Measurements from ENCODE around the gene NNMT.

The NNMT gene

GRCh38 chr11:114343493-114343892, 47.3 kb downstream of the NNMT start:
- no peak for DNase-seq (ENCODE audit: low read depth in 1 of 2, low spot score in 1 of 2)

GRCh38 chr11:114344494-114344893, 48.3 kb downstream of the NNMT start:
- no peak for DNase-seq (ENCODE audit: low read depth in 1 of 2, low spot score in 1 of 2)

GRCh38 chr11:114345575-114346222, 49.5 kb downstream of the NNMT start:
- DNase-seq (ENCODE audit: low read depth in 1 of 2, low spot score in 1 of 2) = no peak

- no peak for DNase-seq (ENCODE audit: low read depth in 1 of 2, low spot score in 1 of 2)
These were observed 50.5 kb downstream of the NNMT start for GRCh38 chr11:114346709-114347141.

- DNase-seq (ENCODE audit: low read depth in 1 of 2, low spot score in 1 of 2) = no peak
These were observed 52.3 kb downstream of the NNMT start for GRCh38 chr11:114348200-114349191.

GRCh38 chr11:114350022-114350421, 53.8 kb downstream of the NNMT start:
- no peak for DNase-seq (ENCODE audit: low read depth in 1 of 2, low spot score in 1 of 2)

- DNase-seq (ENCODE audit: low read depth in 1 of 2, low spot score in 1 of 2) = no peak
These were observed 57.2 kb downstream of the NNMT start for GRCh38 chr11:114353443-114353842.

- no peak for DNase-seq (ENCODE audit: low read depth in 1 of 2, low spot score in 1 of 2)
These were observed 57.9 kb downstream of the NNMT start for GRCh38 chr11:114354076-114354475.

- no peak for DNase-seq (ENCODE audit: low read depth in 1 of 2, low spot score in 1 of 2)
These were observed 62.5 kb downstream of the NNMT start for GRCh38 chr11:114358716-114359115.

- no peak for DNase-seq (ENCODE audit: low read depth in 1 of 2, low spot score in 1 of 2)
These were observed 63.1 kb downstream of the NNMT start for GRCh38 chr11:114359342-114359741.

- no peak for DNase-seq (ENCODE audit: low read depth in 1 of 2, low spot score in 1 of 2)
These were observed 66.1 kb downstream of the NNMT start for GRCh38 chr11:114362326-114362725.

- DNase-seq (ENCODE audit: low read depth in 1 of 2, low spot score in 1 of 2) = no peak
These were observed 66.8 kb downstream of the NNMT start for GRCh38 chr11:114362958-114363357.
